NCI-H460 (cell line): ENCODE results near the gene SEMA4D. TPM values are rescaled to one million over a fixed set of nuclear protein-coding genes. Genes with fewer than 3 reads are reported as not detected.

Experiments
- DNase-seq: peaks from one replicate; pipeline ENCODE4 v3.0.0-alpha.2; 2016; ENCODE audit warnings: low read depth; ENCODE audit errors: extremely low read depth
- small RNA-seq, 2 experiments: library from RNA; depleted of rRNA; stranded (forward); fragments of <200 nt; gene quantifications; one replicate each; pipeline ENCODE3, GENCODE V24; 2014
- total RNA-seq: library from RNA; depleted of rRNA; stranded (reverse); fragments of >200 nt; shearing (Covaris generic); gene quantifications from 2 replicates; pipeline ENCODE4 v1.2.3, GENCODE V29; 2014; rRNA removed

Gene SEMA4D
- total RNA-seq, 1 experiment from 2014 or later, result 2.3 TPM

DNA sequence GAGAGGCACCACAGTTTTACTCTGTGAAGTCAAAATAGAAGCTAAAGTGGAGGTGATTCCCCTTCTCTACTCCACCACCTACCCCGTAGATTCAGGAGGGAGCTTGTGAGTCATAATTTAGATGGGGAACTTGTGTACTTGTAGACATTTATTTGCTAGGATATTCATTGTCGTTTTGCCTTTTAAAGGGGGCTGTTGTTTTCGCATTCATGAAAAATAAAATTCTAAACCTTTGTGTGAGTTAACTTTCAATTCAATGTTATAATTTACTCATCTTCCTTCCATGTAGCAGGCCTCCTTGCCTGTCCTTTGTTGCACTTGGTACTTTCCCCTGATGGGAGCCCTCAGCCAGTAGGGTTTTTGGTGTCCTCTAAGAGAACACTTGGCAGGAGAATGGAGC, 157.6 kb downstream of the SEMA4D start:
- no peak for DNase-seq

- no peak for DNase-seq
These were observed 158.1 kb downstream of the SEMA4D start for GRCh38 chr9:89339807-89340206.

DNA sequence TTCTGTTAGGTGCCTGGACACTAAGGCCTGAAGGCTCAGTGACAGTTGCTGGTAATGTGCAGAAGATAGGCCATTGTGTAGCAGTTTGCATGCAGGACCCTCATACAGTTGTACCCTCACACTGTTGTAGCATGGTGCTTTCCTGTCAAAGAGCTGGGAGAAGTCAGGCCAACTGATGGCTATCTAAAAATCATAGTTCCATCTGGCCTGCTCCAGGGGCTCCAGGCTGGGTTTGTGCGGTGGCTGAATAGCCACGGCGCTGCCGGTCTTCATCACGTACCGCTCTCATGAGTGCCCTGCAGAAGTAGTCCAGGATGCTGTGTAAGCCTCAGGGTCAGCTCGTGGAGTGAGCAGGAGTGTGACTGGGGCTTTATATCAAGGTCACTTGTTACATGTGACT, 167.4 kb downstream of the SEMA4D start:
- DNase-seq, result no peak

GRCh38 chr9:89329917-89330316, 168.0 kb downstream of the SEMA4D start:
- DNase-seq, result no peak

DNA sequence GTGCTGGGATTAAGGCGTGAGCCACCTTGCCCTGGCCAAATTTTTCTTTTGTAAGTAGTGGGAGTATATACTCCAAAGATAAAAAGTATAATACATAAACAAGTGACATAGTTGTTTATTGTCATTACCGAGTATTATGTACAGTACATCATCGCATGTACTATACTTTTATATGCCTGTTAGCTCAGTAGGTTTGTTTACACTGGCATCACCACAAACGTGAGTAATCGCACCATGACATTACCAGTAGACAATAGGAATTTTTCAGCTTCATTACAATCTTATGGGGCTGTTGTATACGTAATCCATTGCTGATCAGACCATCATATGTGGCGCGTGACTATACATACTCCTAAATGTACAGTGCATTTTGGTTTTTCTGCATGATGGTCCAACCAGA, 169.8 kb downstream of the SEMA4D start:
- DNase-seq, result no peak

DNA sequence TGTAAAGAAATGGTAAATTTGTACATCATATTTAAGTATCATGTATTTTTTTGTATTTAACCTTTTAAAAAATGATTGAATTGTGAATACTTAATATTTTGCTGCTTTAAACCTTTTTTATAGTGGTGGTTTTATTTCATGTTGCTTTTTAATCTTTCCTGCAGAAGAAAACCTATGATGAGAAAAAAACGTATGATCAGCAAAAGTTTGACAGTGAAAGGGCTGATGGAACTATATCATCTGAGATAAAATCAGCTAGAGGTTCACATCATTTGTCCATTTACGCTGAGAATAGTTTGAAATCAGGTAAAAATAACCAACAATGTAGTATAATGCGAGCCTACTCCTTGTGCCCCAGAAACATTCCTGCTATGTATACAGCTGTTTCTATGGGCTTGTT, 172.2 kb downstream of the SEMA4D start:
- DNase-seq, result no peak

- no peak for DNase-seq
These were observed 174.5 kb downstream of the SEMA4D start for GRCh38 chr9:89323390-89323789.

DNA sequence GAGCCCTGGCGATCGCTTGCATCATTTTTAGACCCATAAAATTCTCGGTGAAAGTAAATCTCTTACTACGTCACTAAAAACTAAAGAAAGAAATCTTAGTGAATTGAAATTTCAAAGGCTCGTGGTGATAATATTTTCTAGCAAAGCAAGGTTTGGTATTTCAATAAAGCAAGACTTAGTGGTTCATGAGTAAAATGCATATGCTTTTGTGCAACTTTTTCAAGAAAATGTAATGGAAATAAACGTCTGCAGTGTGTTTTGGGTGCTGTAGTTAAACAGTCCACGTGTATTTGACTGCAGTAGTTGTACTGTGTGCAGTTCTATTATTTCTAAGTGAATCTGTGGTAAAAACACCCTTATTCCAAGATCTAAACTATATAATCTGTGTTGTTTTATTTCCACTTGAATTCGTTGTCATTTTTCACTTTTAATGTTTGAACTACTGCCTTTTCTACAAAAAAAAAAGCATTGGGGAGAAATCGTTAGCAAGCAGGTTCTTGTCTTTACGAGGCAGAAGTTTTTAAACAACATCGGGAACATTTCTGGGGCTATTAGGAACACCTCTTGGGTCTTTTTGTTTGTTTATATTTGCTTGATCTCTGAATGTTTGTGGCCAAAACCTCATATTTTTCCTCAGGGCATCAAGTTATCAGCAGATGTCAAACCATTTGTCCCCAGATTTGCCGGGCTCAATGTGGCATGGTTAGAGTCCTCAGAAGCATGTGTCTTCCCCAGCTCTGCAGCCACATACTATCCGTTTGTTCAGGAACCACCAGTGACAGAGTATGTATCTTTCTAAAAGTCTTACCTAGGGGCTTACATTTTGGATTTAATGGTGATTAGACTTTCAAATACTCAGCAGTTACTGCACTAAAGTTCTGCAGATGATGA, 178.7 kb downstream of the SEMA4D start:
- DNase-seq, result no peak

GRCh38 chr9:89318123-89319014, 179.5 kb downstream of the SEMA4D start, which contains the start of gene SECISBP2:
SECISBP2 (plus strand) TSS chr9:89318500; CDS start chr9:89318577, 77 bp downstream.
- DNase-seq, result peak; percentile 97

DNA sequence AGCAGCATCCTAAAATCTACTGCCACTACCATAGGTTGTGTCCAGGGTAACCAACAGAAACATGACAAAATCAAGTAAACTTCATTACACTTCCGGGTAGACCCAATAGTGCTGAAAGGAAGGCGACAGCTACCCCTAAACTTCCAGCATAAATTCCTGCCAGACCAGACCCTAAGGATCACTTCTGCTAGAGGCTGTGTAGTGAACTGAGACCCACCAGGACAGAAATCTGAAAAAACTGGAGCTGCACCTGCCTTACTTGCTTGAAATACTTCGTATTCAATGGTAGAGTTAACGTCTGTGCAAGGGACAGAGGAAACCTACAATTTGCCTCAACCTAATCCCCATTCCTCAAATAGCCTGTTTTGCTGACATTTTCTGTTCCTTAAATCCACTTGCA, 180.6 kb downstream of the SEMA4D start:
- DNase-seq, result no peak

DNA sequence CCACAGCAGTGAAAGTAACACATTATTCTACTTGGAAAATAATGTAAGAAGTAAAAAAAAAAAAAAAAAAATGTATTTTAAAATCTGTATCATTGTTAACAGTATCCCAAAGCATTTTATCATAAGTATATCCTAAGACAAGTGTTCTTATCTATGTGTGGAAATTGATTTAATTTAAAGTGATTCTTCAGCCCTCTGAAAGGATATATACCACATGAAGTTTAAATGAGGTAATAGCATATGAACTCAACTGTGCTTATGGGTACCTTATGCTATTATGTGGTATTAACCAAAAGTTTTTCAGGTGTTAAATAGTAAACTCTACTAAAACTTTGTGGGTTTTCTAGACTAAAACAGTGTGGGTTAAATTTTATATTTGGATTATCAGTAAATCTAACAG, 182.4 kb downstream of the SEMA4D start:
- DNase-seq, result no peak

GRCh38 chr9:89314955-89315354, 183.0 kb downstream of the SEMA4D start:
- DNase-seq, result no peak

- DNase-seq, result no peak
These were observed 184.1 kb downstream of the SEMA4D start for GRCh38 chr9:89313842-89314241.

DNA sequence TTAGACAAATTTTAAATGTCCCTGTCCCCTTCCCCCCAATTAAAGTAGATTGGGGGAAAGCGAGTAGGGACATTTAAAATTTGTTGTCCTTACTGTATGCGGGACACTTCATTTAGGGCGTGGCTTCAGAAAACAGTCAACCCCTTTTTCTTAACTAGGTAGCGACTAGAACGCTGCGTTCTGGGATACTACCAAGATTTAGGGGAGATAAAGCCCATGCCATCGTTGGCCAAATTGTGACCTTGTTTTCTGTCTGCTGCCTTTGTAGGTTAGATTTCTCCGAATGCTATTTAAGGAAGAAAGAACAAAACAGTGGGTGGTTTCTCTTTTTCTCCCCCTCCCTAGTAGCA, 185.7 kb downstream of the SEMA4D start:
- no peak for DNase-seq

GRCh38 chr9:89311346-89312221, 186.3 kb downstream of the SEMA4D start:
- DNase-seq, result no peak

Small RNA genes within 50 kb of the gene (small RNA-seq; reads per million reads assigned to genes)
- 0 reads per million in 2 experiments for gene MIR3153

Other genes with a start within 250 kb of the SEMA4D start
- gene CKS2, start 186.9 kb downstream of the SEMA4D start, total RNA-seq, result 381 and 430 TPM in 2 replicates
- gene SECISBP2, start 179.6 kb downstream of the SEMA4D start, total RNA-seq, result 50.6 and 56.1 TPM in 2 replicates
- gene GADD45G, start 106.9 kb upstream of the SEMA4D start, total RNA-seq, result 3.4 and 3.8 TPM in 2 replicates